Ishikawa (cell line): ENCODE measurements around the gene CSRNP2.

ENCODE experiments used
- CEBPB ChIP-seq: IDR thresholded peaks from 2 replicates; pipeline ENCODE4 v1.6.1; 2012
- CREB1 ChIP-seq: IDR thresholded peaks from 2 replicates; pipeline ENCODE4 v1.6.1; 2012; ENCODE audit warnings: low read depth
- EGR1 ChIP-seq: IDR thresholded peaks from 2 replicates; pipeline ENCODE4 v1.6.1; 2012
- EP300 ChIP-seq: IDR thresholded peaks from 2 replicates; pipeline ENCODE4 v1.6.1; 2012; ENCODE audit warnings: borderline replicate concordance
- FOXM1 ChIP-seq: IDR thresholded peaks from 2 replicates; pipeline ENCODE4 v1.6.1; 2012; ENCODE audit warnings: low read depth, borderline replicate concordance
- MAX ChIP-seq: IDR thresholded peaks from 2 replicates; pipeline ENCODE4 v1.6.1; 2012
- NFIC ChIP-seq: IDR thresholded peaks from 2 replicates; pipeline ENCODE4 v1.6.1; 2012
- RAD21 ChIP-seq: IDR thresholded peaks from 2 replicates; pipeline ENCODE4 v1.6.1; 2012; ENCODE audit warnings: low read depth
- REST ChIP-seq: IDR thresholded peaks from 2 replicates; pipeline ENCODE4 v1.6.1; 2012; ENCODE audit warnings: low read depth, mild to moderate bottlenecking
- TAF1 ChIP-seq: IDR thresholded peaks from 2 replicates; pipeline ENCODE4 v1.6.1; 2012; ENCODE audit warnings: low read depth, mild to moderate bottlenecking
- TCF12 ChIP-seq: IDR thresholded peaks from 2 replicates; pipeline ENCODE4 v1.6.1; 2012; ENCODE audit warnings: low read depth
- TEAD4 ChIP-seq: IDR thresholded peaks from 2 replicates; pipeline ENCODE4 v1.6.1; 2012
- USF1 ChIP-seq: IDR thresholded peaks from 2 replicates; pipeline ENCODE4 v1.6.1; 2012
- YY1 ChIP-seq: IDR thresholded peaks from 2 replicates; pipeline ENCODE4 v1.6.1; 2012; ENCODE audit warnings: low read depth
- ZBTB7A ChIP-seq: IDR thresholded peaks from 2 replicates; pipeline ENCODE4 v1.6.1; 2012; ENCODE audit warnings: low read depth

Gene CSRNP2

GRCh38 chr12:51065530-51065929 is 17.9 kb downstream of the CSRNP2 start:
- TF ChIP-seq MAX, result no peak
- TF ChIP-seq EP300, result no peak

- TF ChIP-seq TEAD4 (no peak), TCF12 (no peak), FOXM1 (no peak)
Observed at GRCh38 chr12:51062631-51063397, 20.6 kb downstream of the CSRNP2 start.

GRCh38 chr12:51059086-51059485 is 24.3 kb downstream of the CSRNP2 start:
- TF ChIP-seq ZBTB7A (no peak), TAF1 (no peak), TCF12 (no peak), MAX (no peak), REST (no peak), EGR1 (no peak)

GRCh38 chr12:51056242-51056641 is 27.2 kb downstream of the CSRNP2 start:
- TF ChIP-seq TCF12 (no peak), CEBPB (peak; percentile 34; the same call in 1 of the 2 replicates), MAX (no peak), EGR1 (no peak), TEAD4 (no peak)

GRCh38 chr12:51055060-51055459 is 28.3 kb downstream of the CSRNP2 start:
- TF ChIP-seq USF1 (no peak), FOXM1 (no peak), YY1 (no peak), CREB1 (no peak), CEBPB (no peak), TAF1 (no peak), NFIC (no peak), TCF12 (no peak), RAD21 (no peak), ZBTB7A (no peak), TEAD4 (no peak), EP300 (no peak), REST (no peak), EGR1 (no peak), MAX (no peak)

- no peak for TF ChIP-seq REST
- TF ChIP-seq CREB1, result no peak
- TF ChIP-seq TAF1, result no peak
- TF ChIP-seq YY1, result no peak
- TF ChIP-seq EP300, result no peak
- TF ChIP-seq TEAD4, result no peak
- no peak for TF ChIP-seq EGR1
- TF ChIP-seq ZBTB7A, result no peak
- TF ChIP-seq RAD21, result no peak
- TF ChIP-seq CEBPB, result no peak
- no peak for TF ChIP-seq NFIC
- no peak for TF ChIP-seq FOXM1
- no peak for TF ChIP-seq TCF12
- no peak for TF ChIP-seq MAX
- TF ChIP-seq USF1, result no peak
Observed at GRCh38 chr12:51051787-51052186, 31.6 kb downstream of the CSRNP2 start.
